Measurements from ENCODE around the gene CACNA1G. TPM values are rescaled to one million over a fixed set of nuclear protein-coding genes. Genes with fewer than 3 reads are reported as not detected.
A peak's percentile ranks its signal among the peaks of the same experiment; 100 is the strongest.

Gene CACNA1G
- polyA plus RNA-seq, 1 donor from 2014 or later = 10.9 TPM

- Histone ChIP-seq H3K27me3 (ENCODE audit: insufficient read depth, low read depth, low read length) (no peaks in the 10 kb centered on the region), H2AFZ (ENCODE audit: low read depth, low read length) (no peak overlapping the region), H3K9ac (ENCODE audit: low read length) (peak overlapping the region; percentile 12), H4K20me1 (ENCODE audit: insufficient read depth) (no peaks in the 10 kb centered on the region), H3K9me2 (ENCODE audit: insufficient read depth, low read length) (no peaks in the 10 kb centered on the region), H3K79me2 (replicated peaks; ENCODE audit: insufficient read depth, low read length) (no peaks in the 10 kb centered on the region), H3K27ac (ENCODE audit: low read length) (no peak overlapping the region), H3K4me2 (ENCODE audit: low read length) (no peak overlapping the region), H3K9me3 (ENCODE audit: low read length) (no peaks in the 10 kb centered on the region), H3F3A (ENCODE audit: insufficient read depth, low read length, poor library complexity, severe bottlenecking) (no peaks in the 10 kb centered on the region), H3K4me3 (ENCODE audit: low read length) (no peak overlapping the region), H3K36me3 (ENCODE audit: insufficient read depth, low read length) (no peaks in the 10 kb centered on the region)
- TF ChIP-seq CTCF (IDR thresholded peaks at IDR 0.05; ENCODE audit: poor library complexity, severe bottlenecking) = no peak
Measured at GRCh38 chr17:50586421-50587247, 26.1 kb downstream of the CACNA1G start.

GRCh38 chr17:50587571-50587970, 27.1 kb downstream of the CACNA1G start:
- no peaks in the 10 kb centered on the region for H3K36me3 ChIP-seq (ENCODE audit: insufficient read depth, low read length)
- H3K4me3 ChIP-seq (ENCODE audit: low read length) = no peak overlapping the region
- TF ChIP-seq EP300 (conservative IDR thresholded peaks at IDR 0.05; ENCODE audit: poor library complexity, severe bottlenecking) (no peak), POLR2AphosphoS5 (IDR thresholded peaks at IDR 0.05) (no peak), MXI1 (conservative IDR thresholded peaks at IDR 0.05; ENCODE audit: poor library complexity, severe bottlenecking) (no peak), SMC3 (conservative IDR thresholded peaks at IDR 0.05; ENCODE audit: poor library complexity) (no peak), CTCF (IDR thresholded peaks at IDR 0.05; ENCODE audit: poor library complexity, severe bottlenecking) (no peak), EZH2 (IDR thresholded peaks at IDR 0.05; ENCODE audit: borderline replicate concordance, insufficient read depth, low read length, poor library complexity, severe bottlenecking) (no peak), RAD21 (conservative IDR thresholded peaks at IDR 0.05) (no peak), REST (IDR thresholded peaks at IDR 0.05; ENCODE audit: borderline replicate concordance) (no peak), TAF1 (IDR thresholded peaks at IDR 0.05; ENCODE audit: low read depth) (no peak)
- H4K20me1 ChIP-seq (ENCODE audit: insufficient read depth) = no peaks in the 10 kb centered on the region
- no peak overlapping the region for H3K27ac ChIP-seq (ENCODE audit: low read length)
- no peak overlapping the region for H3K4me2 ChIP-seq (ENCODE audit: low read length)
- H3K27me3 ChIP-seq (ENCODE audit: insufficient read depth, low read depth, low read length) = no peaks in the 10 kb centered on the region
- no peak overlapping the region for H3K9ac ChIP-seq (ENCODE audit: low read length)
- H2AFZ ChIP-seq (ENCODE audit: low read depth, low read length) = no peak overlapping the region
- H3K9me2 ChIP-seq (ENCODE audit: insufficient read depth, low read length) = no peaks in the 10 kb centered on the region
- H3F3A ChIP-seq (ENCODE audit: insufficient read depth, low read length, poor library complexity, severe bottlenecking) = no peaks in the 10 kb centered on the region
- no peaks in the 10 kb centered on the region for H3K9me3 ChIP-seq (ENCODE audit: low read length)
- no peaks in the 10 kb centered on the region for H3K79me2 ChIP-seq (replicated peaks; ENCODE audit: insufficient read depth, low read length)

Data from neural cell (in vitro differentiated cells).